ENCODE measurements around the gene ME3.

Gene ME3

DNA sequence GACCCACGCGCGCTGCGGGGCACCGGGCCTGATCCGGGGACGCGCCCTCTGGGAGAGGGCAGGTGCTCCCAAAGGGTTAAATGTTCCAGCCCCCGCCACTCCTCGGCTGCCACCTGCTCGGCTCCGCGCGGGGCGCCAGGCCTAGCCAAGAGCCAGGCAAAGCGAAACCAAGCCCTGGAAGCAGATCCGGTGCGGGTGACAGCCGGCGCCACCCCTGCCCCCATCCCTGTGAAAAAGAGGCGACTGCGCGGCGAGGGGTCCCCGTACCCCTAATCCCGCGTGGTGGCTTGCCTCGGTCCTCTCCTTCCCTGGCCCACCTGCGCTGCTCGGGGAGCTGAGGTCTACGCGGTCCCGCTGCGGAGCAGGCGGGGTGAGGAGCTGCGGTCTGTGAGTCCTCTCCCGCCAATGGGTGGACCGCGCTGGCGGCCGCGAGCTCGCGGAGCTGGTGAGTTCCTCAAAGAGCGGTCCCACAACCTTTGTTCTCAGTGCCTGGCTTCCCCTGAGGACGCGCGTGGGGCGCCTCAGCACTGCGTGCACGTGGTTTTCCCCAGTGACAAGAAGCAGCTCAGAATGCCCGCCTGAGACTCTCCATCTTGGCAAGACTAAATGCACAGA, at the start of gene ME3:
Gene ME3 (minus strand): TSS at position 610 of the 615 bp plus-strand sequence.
- TF ChIP-seq, protein P1, sequence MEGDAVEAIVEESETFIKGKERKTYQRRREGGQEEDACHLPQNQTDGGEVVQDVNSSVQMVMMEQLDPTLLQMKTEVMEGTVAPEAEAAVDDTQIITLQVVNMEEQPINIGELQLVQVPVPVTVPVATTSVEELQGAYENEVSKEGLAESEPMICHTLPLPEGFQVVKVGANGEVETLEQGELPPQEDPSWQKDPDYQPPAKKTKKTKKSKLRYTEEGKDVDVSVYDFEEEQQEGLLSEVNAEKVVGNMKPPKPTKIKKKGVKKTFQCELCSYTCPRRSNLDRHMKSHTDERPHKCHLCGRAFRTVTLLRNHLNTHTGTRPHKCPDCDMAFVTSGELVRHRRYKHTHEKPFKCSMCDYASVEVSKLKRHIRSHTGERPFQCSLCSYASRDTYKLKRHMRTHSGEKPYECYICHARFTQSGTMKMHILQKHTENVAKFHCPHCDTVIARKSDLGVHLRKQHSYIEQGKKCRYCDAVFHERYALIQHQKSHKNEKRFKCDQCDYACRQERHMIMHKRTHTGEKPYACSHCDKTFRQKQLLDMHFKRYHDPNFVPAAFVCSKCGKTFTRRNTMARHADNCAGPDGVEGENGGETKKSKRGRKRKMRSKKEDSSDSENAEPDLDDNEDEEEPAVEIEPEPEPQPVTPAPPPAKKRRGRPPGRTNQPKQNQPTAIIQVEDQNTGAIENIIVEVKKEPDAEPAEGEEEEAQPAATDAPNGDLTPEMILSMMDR (IDR thresholded peaks at IDR 0.05; ENCODE audit: low read depth, low read length) = no peak
- DNase-seq (ENCODE audit: extremely low read depth, low read depth) = no peak

DNA sequence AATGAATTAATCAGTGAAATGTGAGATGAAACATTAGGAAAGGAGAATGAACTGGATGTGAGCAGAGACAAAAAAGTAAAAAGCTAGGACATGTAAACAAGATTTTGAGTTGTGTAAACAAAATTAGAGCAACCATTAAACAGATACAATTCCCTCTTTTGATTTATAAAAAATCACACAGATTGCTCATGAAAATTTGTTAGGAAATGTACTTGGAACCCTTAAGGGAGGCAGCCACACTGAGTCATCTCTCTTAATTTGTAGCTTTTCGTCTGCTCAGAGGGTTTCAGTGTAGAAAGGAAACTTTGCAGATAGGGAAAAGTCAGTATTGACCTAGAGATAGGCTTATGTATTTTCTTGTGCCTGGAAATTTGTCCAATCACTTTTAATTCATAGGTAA, 49.6 kb upstream of the ME3 start:
- TF ChIP-seq, protein P1 (IDR thresholded peaks at IDR 0.05; ENCODE audit: low read depth, low read length) = no peak
- DNase-seq (ENCODE audit: extremely low read depth, low read depth) = no peak

DNA sequence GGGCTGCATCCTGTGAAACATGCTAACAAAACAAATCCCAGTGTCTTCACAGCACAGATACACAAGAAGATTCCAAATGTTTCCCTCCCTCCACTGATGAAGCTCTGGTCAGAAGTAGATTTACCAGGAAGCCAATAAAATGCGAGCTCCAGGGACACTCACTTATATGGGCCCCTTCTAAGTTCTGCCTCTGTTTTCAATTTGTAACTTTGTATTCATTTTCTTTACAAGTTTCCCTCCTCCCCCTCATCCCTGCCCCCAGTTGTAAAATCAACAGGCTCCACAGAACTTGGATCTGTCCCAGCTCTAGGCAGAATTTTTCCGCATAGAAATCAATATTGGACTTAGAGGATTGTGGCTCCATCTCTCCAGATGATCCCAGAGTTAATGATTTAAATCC, 48.1 kb upstream of the ME3 start:
- TF ChIP-seq, protein P1 (IDR thresholded peaks at IDR 0.05; ENCODE audit: low read depth, low read length) = no peak
- no peak for DNase-seq (ENCODE audit: extremely low read depth, low read depth)

DNA sequence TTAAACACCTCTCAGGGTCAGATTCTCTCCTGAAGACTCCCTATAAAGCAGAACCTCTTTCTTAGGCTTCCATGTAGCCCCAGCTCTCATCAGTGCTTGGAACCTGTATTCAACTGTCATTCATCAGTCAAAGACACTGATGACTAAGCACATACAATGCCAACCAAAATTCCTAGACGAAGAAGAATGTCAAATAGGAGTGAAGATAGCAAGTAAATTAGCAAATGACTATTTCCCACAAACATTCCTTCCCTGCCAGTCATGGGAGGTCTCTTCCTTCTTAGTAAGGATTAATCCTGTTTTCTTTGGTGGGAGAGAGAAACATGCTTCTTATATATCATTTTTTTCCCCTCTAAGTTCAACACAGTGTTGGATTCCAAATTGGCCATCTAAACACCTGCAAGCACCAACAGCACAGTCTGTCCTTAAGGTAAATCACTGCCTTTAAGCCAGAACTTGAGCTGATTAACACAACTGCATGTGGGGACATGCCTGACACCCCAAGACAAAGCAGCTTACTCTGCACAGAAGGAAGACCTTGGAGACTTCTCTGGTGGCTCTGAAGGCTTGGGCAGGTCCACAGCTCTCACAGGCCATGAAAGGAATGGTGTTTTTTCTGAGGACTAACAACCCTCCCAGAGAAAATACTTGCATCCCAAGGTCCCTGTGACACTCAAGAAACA, 47.5 kb upstream of the ME3 start:
- TF ChIP-seq, protein P1 (IDR thresholded peaks at IDR 0.05; ENCODE audit: low read depth, low read length) = no peak
- no peak for DNase-seq (ENCODE audit: extremely low read depth, low read depth)

DNA sequence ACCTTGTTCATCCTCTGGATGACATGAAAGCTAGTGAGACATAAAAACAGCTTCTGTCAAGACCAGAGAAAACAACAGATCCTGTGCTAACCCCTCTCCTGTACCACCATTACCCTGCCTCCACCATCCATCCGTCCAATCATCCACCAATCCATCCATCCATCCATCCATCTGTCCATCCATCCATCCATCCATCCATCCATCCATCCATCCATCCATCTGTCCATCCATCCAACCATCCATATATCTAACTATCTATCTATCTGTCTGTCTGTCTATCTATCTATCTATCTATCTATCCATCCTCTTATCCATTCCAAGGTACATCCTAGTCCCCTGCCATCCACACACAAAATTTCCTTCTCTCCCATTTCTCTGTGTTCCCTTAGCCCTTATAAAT, 46.6 kb upstream of the ME3 start:
- TF ChIP-seq, protein P1 (IDR thresholded peaks at IDR 0.05; ENCODE audit: low read depth, low read length) = no peak
- DNase-seq (ENCODE audit: extremely low read depth, low read depth) = no peak

DNA sequence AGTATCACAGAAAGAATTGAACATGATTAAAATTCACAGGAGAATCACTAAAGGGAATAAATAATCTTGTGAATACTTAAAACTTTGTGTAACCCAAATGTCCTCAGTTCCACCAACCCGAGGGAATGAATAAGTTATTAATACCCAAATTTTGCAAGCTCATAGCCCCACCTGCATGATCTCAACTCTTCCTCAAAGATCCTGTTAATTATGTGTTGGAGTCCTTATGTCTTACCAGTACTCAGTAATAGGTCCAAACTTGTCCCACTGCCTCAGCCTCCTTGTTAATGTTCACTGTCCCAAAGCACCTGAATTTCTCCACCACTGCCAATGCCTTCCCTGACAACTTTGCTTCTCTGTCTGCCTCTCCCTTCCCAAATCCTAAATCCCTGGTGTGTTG, 46.1 kb upstream of the ME3 start:
- no peak for DNase-seq (ENCODE audit: extremely low read depth, low read depth)
- TF ChIP-seq, protein P1 (IDR thresholded peaks at IDR 0.05; ENCODE audit: low read depth, low read length) = no peak

DNA sequence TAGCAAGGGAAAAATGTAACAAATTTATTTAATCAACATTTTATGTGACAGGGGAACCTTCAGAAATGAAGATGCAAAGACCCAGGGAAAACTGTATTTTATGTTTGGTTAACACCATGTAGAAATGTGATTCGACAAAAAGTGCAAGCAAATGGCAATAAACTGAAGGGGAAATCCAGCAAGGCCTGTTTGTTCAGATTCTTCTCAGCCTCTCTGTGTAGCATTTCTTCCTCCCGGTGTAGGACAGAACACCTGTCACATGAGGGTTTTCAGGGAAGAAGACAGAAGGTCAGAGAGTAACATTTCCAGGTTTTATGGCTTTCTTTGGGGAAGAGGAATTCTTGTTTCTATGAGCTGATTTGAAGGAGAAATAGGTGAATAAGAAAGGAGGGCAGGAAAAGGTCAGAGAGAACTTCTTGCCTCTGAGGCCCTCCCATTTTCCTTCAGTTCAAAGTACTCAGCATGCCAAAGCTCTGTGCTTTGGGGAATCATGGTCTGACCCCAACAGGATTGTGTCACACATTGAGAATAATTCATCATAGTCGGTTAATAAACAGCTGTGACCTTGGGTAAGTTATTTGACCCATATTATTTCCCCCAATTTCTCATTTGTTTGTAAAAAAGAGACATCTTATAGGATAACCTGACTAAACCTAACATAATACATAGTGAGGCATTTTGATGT, 45.5 kb upstream of the ME3 start:
- no peak for DNase-seq (ENCODE audit: extremely low read depth, low read depth)
- TF ChIP-seq, protein P1 (IDR thresholded peaks at IDR 0.05; ENCODE audit: low read depth, low read length) = no peak
